GM18907 (cell line): ENCODE measurements around the gene TAF11L6.
"Not testable (repeated sequence)": the region's sequence is repeated elsewhere in the genome, so short reads cannot be mapped to it uniquely, and the experiment has no call there.

Source experiments
- ATAC-seq: cut with Tn5 transposase; IDR thresholded peaks from one replicate; pipeline ENCODE4 v1.9.1; 2021; ENCODE audit warnings: mild to moderate bottlenecking, moderate library complexity; ENCODE audit not compliant: unreplicated experiment

TAF11L6 gene

DNA sequence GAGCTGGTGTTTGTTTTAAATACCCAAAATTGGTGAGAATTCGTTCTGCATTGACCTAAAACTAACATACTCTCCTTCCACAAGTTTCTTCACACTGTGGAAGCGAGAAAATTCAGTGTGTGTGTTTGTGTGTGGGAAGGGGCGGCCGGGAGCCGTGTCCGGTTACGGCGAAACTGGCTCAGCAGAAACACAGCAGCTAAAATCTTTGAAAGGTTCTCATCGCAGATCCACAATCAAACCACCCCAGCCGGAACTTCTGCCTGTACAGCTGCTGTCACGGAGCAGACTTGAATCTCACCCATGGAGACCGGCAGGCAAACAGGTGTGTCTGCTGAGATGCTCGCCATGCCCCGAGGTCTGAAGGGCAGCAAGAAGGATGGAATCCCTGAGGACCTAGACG is at the start of gene TAF11L6:
TAF11L6 (plus strand) TSS at position 301 of the 400 bp plus-strand sequence.
- ATAC-seq, result not testable (repeated sequence)

GRCh38 chr5:17481378-17481777 is 47.1 kb upstream of the TAF11L6 start:
- no peak for ATAC-seq

DNA sequence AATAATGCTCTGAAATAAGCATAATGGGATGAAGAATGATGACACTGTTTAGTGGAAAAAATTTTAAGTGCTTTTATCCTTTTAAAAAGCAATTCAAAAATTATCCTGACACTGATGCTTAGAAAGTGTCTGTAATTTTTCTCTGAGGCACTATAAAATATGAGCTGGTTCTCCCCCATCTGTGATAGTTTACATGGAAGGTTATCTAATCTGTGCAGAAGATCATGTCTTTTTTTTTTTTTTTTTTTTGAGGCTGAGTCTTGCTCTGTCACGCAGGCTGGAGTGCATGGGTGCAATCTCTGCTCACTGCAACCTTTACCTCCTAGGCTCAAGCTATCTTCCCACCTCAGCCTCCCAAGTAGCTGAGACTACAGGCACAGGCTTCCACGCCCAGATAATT is 45.7 kb upstream of the TAF11L6 start:
- no peak for ATAC-seq

- ATAC-seq, result not testable (repeated sequence)
These were observed 41.9 kb upstream of the TAF11L6 start for GRCh38 chr5:17486464-17487173.

- no peak for ATAC-seq
These were observed 41.3 kb upstream of the TAF11L6 start for GRCh38 chr5:17487174-17487512.

DNA sequence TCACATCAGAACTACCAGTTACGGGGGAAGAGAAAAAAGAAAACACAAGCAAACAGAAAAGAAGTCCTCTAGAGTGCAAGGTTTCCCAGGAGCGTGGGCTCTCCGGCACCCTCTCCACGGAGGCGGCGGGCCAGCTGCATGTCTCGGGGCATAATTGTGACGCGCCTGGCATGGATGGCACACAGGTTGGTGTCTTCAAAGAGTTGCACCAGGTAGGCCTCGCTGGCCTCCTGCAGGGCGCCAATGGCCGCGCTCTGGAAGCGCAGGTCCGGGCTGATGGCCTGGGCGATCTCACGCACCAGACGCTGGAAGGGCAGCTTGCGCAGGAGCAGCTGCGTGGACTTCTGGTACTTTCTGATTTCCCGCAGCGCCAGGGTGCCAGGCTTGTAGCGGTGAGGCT is 37.2 kb upstream of the TAF11L6 start:
- not testable (repeated sequence) for ATAC-seq

- no peak for ATAC-seq
These were observed 35.7 kb upstream of the TAF11L6 start for GRCh38 chr5:17492770-17493169.

GRCh38 chr5:17497446-17497845 is 31.0 kb upstream of the TAF11L6 start:
- no peak for ATAC-seq

GRCh38 chr5:17497931-17498330 is 30.5 kb upstream of the TAF11L6 start, which contains the start of gene TAF11L2:
Gene TAF11L2 (plus strand): TSS chr5:17498231.
- not testable (repeated sequence) for ATAC-seq

- no peak for ATAC-seq
These were observed 16.6 kb upstream of the TAF11L6 start for GRCh38 chr5:17511775-17512325.

GRCh38 chr5:17517526-17517925 is 10.9 kb upstream of the TAF11L6 start:
- not testable (repeated sequence) for ATAC-seq

GRCh38 chr5:17518067-17518466 is 10.4 kb upstream of the TAF11L6 start, which contains the start of gene TAF11L3:
Gene TAF11L3 (plus strand): TSS chr5:17518367.
- not testable (repeated sequence) for ATAC-seq

DNA sequence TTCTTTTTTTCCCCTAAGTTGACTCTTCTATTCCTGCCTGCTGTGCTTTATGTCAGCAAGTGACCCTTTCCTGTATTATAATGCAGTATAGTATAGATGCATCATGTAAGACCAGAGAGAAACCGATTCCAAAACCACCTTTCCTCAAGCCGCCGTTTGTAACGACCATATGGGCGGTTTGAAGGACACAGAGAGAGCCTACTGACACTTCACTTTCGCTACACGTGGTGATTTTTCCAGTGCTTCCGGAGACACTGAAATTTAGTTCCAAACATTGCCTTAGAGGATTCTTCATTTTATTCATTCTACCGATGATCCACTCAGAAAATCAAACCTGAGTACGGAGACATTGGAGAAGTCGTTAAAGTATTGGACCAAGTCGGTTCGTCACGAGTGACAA is 9.0 kb upstream of the TAF11L6 start:
- ATAC-seq, result not testable (repeated sequence)

DNA sequence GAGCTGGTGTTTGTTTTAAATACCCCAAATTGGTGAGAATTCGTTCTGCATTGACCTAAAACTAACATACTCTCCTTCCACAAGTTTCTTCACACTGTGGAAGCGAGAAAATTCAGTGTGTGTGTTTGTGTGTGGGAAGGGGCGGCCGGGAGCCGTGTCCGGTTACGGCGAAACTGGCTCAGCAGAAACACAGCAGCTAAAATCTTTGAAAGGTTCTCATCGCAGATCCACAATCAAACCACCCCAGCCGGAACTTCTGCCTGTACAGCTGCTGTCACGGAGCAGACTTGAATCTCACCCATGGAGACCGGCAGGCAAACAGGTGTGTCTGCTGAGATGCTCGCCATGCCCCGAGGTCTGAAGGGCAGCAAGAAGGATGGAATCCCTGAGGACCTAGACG is 7.0 kb upstream of the TAF11L6 start, which contains the start of gene TAF11L4:
TAF11L4 (plus strand) TSS at position 301 of the 400 bp plus-strand sequence.
- ATAC-seq, result not testable (repeated sequence)

GRCh38 chr5:17524935-17525334 is 3.5 kb upstream of the TAF11L6 start, which contains the start of gene TAF11L5:
Gene TAF11L5 (plus strand): TSS chr5:17525235.
- not testable (repeated sequence) for ATAC-seq

DNA sequence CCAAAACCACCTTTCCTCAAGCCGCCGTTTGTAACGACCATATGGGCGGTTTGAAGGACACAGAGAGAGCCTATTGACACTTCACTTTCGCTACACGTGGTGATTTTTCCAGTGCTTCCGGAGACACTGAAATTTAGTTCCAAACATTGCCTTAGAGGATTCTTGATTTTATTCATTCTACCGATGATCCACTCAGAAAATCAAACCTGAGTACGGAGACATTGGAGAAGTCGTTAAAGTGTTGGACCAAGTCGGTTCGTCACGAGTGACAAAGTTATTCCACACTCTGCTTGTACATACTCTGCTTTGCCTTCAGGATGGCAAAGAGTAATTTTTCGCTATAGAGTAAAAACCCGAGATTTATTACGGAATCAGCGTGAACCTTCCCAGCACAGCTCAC is 2.0 kb upstream of the TAF11L6 start:
- ATAC-seq, result not testable (repeated sequence)
